ENCODE data around the gene GATAD2A. TPM values are rescaled to one million over a fixed set of nuclear protein-coding genes. Genes with fewer than 3 reads are reported as not detected.
A peak's percentile ranks its signal among the peaks of the same experiment; 100 is the strongest.

Gene GATAD2A
- total RNA-seq, 2 donors from 2014 or later = 27.7 to 32.9 TPM

DNA sequence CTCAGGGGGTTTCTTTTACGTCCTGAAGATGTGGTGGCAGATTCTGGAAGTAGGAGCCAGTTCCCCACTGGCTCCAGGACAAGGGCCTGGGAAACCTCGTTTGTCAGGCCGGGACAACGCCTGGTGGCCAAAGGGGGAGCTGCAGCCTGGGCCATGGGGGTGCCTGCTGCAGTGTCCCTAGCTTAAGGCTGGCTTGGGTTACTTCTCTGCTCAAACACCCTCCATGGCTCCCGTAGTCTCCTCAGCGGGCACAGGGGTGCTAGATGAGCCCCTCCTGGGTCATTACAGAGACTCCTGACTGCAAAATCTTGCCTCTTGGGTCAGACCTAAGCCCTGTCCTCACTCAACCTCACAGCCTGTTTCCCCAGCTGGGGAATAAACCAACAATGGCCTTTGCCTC, 147.3 kb downstream of the GATAD2A start:
- H3K27ac ChIP-seq = no peak overlapping the region
- peaks cover 0 to 7% of the 10 kb centered on the region in 2 donors for H3K4me1 ChIP-seq
- DNase-seq (ENCODE audit: low spot score) = no peak
- H3K4me3 ChIP-seq = no peak overlapping the region
- H3K27me3 ChIP-seq = no peaks in the 10 kb centered on the region
- H3K36me3 ChIP-seq = no peaks in the 10 kb centered on the region
- TF ChIP-seq, protein P1, sequence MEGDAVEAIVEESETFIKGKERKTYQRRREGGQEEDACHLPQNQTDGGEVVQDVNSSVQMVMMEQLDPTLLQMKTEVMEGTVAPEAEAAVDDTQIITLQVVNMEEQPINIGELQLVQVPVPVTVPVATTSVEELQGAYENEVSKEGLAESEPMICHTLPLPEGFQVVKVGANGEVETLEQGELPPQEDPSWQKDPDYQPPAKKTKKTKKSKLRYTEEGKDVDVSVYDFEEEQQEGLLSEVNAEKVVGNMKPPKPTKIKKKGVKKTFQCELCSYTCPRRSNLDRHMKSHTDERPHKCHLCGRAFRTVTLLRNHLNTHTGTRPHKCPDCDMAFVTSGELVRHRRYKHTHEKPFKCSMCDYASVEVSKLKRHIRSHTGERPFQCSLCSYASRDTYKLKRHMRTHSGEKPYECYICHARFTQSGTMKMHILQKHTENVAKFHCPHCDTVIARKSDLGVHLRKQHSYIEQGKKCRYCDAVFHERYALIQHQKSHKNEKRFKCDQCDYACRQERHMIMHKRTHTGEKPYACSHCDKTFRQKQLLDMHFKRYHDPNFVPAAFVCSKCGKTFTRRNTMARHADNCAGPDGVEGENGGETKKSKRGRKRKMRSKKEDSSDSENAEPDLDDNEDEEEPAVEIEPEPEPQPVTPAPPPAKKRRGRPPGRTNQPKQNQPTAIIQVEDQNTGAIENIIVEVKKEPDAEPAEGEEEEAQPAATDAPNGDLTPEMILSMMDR (IDR thresholded peaks at IDR 0.05) = peak in 1 of 2 donors; percentile 49
- no peaks in the 10 kb centered on the region for H3K9me3 ChIP-seq

DNA sequence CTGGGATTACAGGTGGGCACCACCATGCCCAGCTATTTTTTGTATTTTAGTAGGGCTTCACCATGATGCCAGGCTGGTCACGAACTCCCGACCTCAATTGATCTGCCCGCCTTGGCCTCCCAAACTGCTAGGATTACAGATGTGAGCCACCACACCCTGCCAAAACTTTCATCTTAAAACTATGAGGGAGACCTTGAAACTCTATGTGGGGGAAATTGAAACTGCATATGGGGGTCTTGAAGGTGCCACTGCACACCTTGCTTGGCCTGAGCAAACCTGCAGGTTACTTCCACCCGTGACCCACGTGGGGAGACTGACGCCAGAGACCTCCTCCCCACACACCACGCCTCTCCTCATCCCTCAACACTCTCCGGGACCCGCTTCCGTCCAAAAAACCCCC, 148.2 kb downstream of the GATAD2A start:
- H3K27ac ChIP-seq = no peak overlapping the region
- TF ChIP-seq, protein P1 (IDR thresholded peaks at IDR 0.05) = no peak
- H3K4me3 ChIP-seq = no peak overlapping the region
- no peaks in the 10 kb centered on the region for H3K27me3 ChIP-seq
- H3K36me3 ChIP-seq = no peaks in the 10 kb centered on the region
- no peak for DNase-seq (ENCODE audit: low spot score)
- no peaks in the 10 kb centered on the region for H3K4me1 ChIP-seq
- H3K9me3 ChIP-seq = no peaks in the 10 kb centered on the region

DNA sequence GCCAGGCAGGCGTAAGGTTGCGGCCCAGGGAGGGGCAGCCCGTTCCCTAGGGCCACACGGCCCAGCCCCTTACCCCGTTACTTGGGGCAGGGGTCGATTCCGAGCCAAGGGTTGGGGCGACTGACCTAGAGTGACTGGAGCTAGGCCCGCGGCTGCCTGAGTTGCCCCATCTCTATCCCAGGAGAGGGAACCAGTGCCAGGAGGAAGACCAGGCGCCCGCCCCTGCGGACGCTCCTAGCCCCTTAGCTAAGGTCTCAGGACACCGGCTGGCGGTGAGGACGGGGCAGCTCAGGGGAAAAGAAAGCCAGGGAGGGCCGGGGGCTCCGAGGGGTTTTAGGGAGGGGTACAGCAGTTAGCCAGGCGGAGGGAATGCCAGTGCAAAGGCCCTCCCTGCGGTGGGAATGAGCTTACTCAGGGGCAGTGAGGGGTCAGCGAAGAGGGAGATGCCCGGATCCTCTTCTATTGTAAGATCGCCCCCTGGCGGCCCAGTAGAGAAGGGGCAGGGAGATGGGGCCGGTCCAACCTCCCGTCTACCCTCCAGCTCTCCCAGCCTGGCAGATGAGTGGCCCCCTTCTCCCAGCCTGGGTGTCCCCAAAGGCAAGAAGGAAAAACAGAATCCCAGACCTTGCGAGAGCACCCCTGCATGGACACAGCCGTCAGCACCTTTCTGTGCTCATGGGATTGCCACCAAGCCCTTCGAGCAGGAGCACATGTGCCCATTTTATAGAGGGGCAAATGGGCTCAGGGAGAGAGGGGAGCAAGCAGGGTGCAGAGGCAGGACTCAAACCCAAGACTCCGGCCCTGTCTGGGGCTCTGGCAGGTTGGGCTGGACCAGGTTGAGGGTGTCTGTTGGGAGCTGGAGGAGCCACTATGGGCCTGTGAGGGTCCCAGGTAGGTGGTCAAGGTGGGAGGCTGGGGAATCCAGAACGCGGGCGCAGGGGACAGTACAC, 148.9 kb downstream of the GATAD2A start:
- Histone ChIP-seq H3K4me3 (no peak overlapping the region), H3K9me3 (no peaks in the 10 kb centered on the region), H3K4me1 (no peaks in the 10 kb centered on the region), H3K36me3 (no peaks in the 10 kb centered on the region), H3K27me3 (no peaks in the 10 kb centered on the region), H3K27ac (no peak overlapping the region)
- TF ChIP-seq, protein P1 (IDR thresholded peaks at IDR 0.05) = peak; percentile 63 to 80
- no peak for DNase-seq (ENCODE audit: low spot score)

DNA sequence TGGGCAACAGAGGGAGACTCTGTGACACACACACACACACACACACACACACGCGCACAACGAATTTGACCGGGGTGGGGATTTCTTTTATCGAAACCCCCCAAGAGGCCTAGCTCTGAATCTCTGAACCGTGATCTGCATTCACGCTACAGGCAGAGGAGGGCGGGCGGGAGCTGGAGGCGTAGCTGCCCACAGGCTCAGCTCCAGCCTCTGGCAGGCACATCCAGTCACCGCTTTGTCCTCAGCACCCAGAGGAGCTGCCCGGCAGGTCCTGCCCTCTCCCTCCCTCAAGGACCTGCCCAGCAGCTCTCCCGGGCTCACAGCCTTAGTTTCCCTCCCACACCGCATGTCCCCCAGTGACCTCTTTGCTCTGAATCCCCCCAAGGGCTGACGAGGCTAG, 152.6 kb downstream of the GATAD2A start:
- no peak for DNase-seq (ENCODE audit: low spot score)
- Histone ChIP-seq H3K4me1 (no peaks in the 10 kb centered on the region), H3K27me3 (no peaks in the 10 kb centered on the region), H3K4me3 (no peak overlapping the region), H3K27ac (no peak overlapping the region), H3K9me3 (no peaks in the 10 kb centered on the region), H3K36me3 (no peaks in the 10 kb centered on the region)
- TF ChIP-seq, protein P1 (IDR thresholded peaks at IDR 0.05) = no peak

MicroRNAs within 50 kb of the gene (microRNA counts, 767-probe panel; counts per million panel counts)
- 0 to 31.0 counts per million in 2 donors for microRNA hsa-miR-640

Small RNA genes within 50 kb of the gene (microRNA-seq; reads per million reads assigned to microRNA genes)
- 0 reads per million in 2 donors for gene MIR640 (ENCODE audit: borderline number of aligned reads in 2 of 2, borderline replicate concordance in 1 of 2)

Other genes starting within 250 kb of the GATAD2A start
- not detected for gene MEF2B, start 235.4 kb upstream of the GATAD2A start, total RNA-seq
- gene BORCS8, start 213.5 kb upstream of the GATAD2A start, total RNA-seq = 10 to 100 TPM; 16.5 to 20.0 TPM
- gene RFXANK, start 213.4 kb upstream of the GATAD2A start, total RNA-seq = 10 to 100 TPM; 20.1 to 36.6 TPM
- 1 to 10 TPM; 4.3 to 8.1 TPM for gene NR2C2AP, start 202.3 kb upstream of the GATAD2A start, total RNA-seq
- not detected for gene NCAN, start 193.7 kb upstream of the GATAD2A start, total RNA-seq
- gene TM6SF2, start 132.4 kb upstream of the GATAD2A start, total RNA-seq = under 1 TPM; 0.63 to 0.75 TPM
- gene SUGP1, start 85.2 kb upstream of the GATAD2A start, total RNA-seq = 10 to 100 TPM; 33.7 to 36.6 TPM
- gene MAU2, start 84.8 kb upstream of the GATAD2A start, total RNA-seq = 10 to 100 TPM; 22.1 to 31.3 TPM
- 1 to 10 TPM; 1.2 to 1.3 TPM for gene TSSK6, start 109.9 kb downstream of the GATAD2A start, total RNA-seq
- gene NDUFA13, start 110.5 kb downstream of the GATAD2A start, total RNA-seq = 100 to 1,000 TPM in 1 of 2 donors, 10 to 100 TPM in 1; 59.3 to 198 TPM
- 1 to 10 TPM in 1 of 2 donors, under 1 TPM in 1; 0.85 to 1.5 TPM for gene YJEFN3, start 123.2 kb downstream of the GATAD2A start, total RNA-seq
- gene CILP2, start 132.6 kb downstream of the GATAD2A start, total RNA-seq = under 1 TPM; 0.19 to 0.24 TPM
- not detected for gene PBX4, start 213.0 kb downstream of the GATAD2A start, total RNA-seq
- gene LPAR2, start 222.5 kb downstream of the GATAD2A start, total RNA-seq = 1 to 10 TPM in 1 of 2 donors, under 1 TPM in 1; 0.89 to 3.1 TPM
- 1 to 10 TPM; 2.3 to 4.9 TPM for gene GMIP, start 238.0 kb downstream of the GATAD2A start, total RNA-seq